ENCODE data around the gene ACTA1. TPM values are rescaled to one million over a fixed set of nuclear protein-coding genes. Genes with fewer than 3 reads are reported as not detected.
"Not testable (repeated sequence)": the region's sequence is repeated elsewhere in the genome, so short reads cannot be mapped to it uniquely, and the experiment has no call there.

The ACTA1 gene
- total RNA-seq, result 0.16 TPM in 1 of 2 replicates, not detected in the other

GRCh38 chr1:229434005-229434640 is at the start of gene ACTA1:
ACTA1 (minus strand) TSS chr1:229434094; CDS start chr1:229433115, 979 bp downstream.
- intact Hi-C loops (cut with micrococcal nuclease), result no loop called here

GRCh38 chr1:229482511-229482910 is 48.6 kb upstream of the ACTA1 start:
- intact Hi-C loops (cut with micrococcal nuclease), result loop anchor here (1.0 kb wide), 2 partner anchors 224 to 818 kb away; no protein-coding TSS in a partner anchor

GRCh38 chr1:229480495-229480894 is 46.6 kb upstream of the ACTA1 start:
- intact Hi-C loops (cut with micrococcal nuclease), result no loop called here

- intact Hi-C loops (cut with micrococcal nuclease), result no loop called here
Observed at GRCh38 chr1:229479660-229480399, 45.9 kb upstream of the ACTA1 start.

GRCh38 chr1:229478852-229479251 is 45.0 kb upstream of the ACTA1 start:
- intact Hi-C loops (cut with micrococcal nuclease), result no loop called here

- intact Hi-C loops (cut with micrococcal nuclease), result not testable (repeated sequence)
Observed at GRCh38 chr1:229475859-229476258, 42.0 kb upstream of the ACTA1 start.

- intact Hi-C loops (cut with micrococcal nuclease), result no loop called here
Observed at GRCh38 chr1:229474509-229474908, 40.6 kb upstream of the ACTA1 start.

GRCh38 chr1:229471175-229471574 is 37.3 kb upstream of the ACTA1 start:
- intact Hi-C loops (cut with micrococcal nuclease), result no loop called here

GRCh38 chr1:229470406-229471043 is 36.6 kb upstream of the ACTA1 start:
- intact Hi-C loops (cut with micrococcal nuclease), result no loop called here

GRCh38 chr1:229466887-229467286 is 33.0 kb upstream of the ACTA1 start:
- intact Hi-C loops (cut with micrococcal nuclease), result no loop called here

GRCh38 chr1:229464672-229465071 is 30.8 kb upstream of the ACTA1 start:
- intact Hi-C loops (cut with micrococcal nuclease), result no loop called here

GRCh38 chr1:229461032-229461668 is 27.3 kb upstream of the ACTA1 start:
- intact Hi-C loops (cut with micrococcal nuclease), result no loop called here

- intact Hi-C loops (cut with micrococcal nuclease), result no loop called here
Observed at GRCh38 chr1:229459815-229460214, 25.9 kb upstream of the ACTA1 start.

- intact Hi-C loops (cut with micrococcal nuclease), result no loop called here
Observed at GRCh38 chr1:229457436-229457835, 23.5 kb upstream of the ACTA1 start.

GRCh38 chr1:229456016-229456415 is 22.1 kb upstream of the ACTA1 start:
- intact Hi-C loops (cut with micrococcal nuclease), result no loop called here

- intact Hi-C loops (cut with micrococcal nuclease), result no loop called here
Observed at GRCh38 chr1:229454056-229454455, 20.2 kb upstream of the ACTA1 start.

- intact Hi-C loops (cut with micrococcal nuclease), result no loop called here
Observed at GRCh38 chr1:229452956-229453801, 19.3 kb upstream of the ACTA1 start.

- intact Hi-C loops (cut with micrococcal nuclease), result no loop called here
Observed at GRCh38 chr1:229448845-229449244, 15.0 kb upstream of the ACTA1 start.

GRCh38 chr1:229448354-229448753 is 14.5 kb upstream of the ACTA1 start:
- intact Hi-C loops (cut with micrococcal nuclease), result no loop called here

- intact Hi-C loops (cut with micrococcal nuclease), result no loop called here
Observed at GRCh38 chr1:229447809-229448252, 13.9 kb upstream of the ACTA1 start.

- intact Hi-C loops (cut with micrococcal nuclease), result no loop called here
Observed at GRCh38 chr1:229445828-229446227, 11.9 kb upstream of the ACTA1 start.

All from T-helper 2 cell treated with Interferon-gamma antibody and Interleukin-4, amounts not matched to agents 100 ng/mL and 5 ng/mL, for 36 hours (primary cell).